A673 (cell line): ENCODE data around the gene CUL2. TPM values are rescaled to one million over a fixed set of nuclear protein-coding genes. Genes with fewer than 3 reads are reported as not detected.

ENCODE experiments used
- BruUV-seq: library from RNA; stranded (reverse); fragments of 400-500 nt; replicated peaks from 2 replicates; lab custom pipeline; 2021; lab: Mats Ljungman, UMichigan
- CTCF ChIA-PET: fragments of 300-600 bp; sonication (Branson Sonifier 250); formaldehyde crosslinking; loops from one replicate; lab custom pipeline; 2022; ENCODE audit warnings: antibody characterized with exemption; lab: Charles Lee
- POLR2A ChIA-PET: fragments of 300-600 bp; sonication (Branson Sonifier 250); formaldehyde crosslinking; loops from one replicate; lab custom pipeline; 2022; ENCODE audit warnings: antibody characterized with exemption; ENCODE audit not compliant: low non-redundant PET; lab: Charles Lee
- DNase-seq: peaks from one replicate; pipeline ENCODE4 v3.0.0-alpha.2; 2015; ENCODE audit warnings: low spot score
- H3K27ac ChIP-seq: fragments of 200-600 bp; sonication (generic); 2 replicates; pipeline ENCODE4 v1.5.1; 2016; ENCODE audit warnings: mixed run types, low read depth, mild to moderate bottlenecking, mixed read lengths, antibody characterized with exemption, low read length; ENCODE audit not compliant: poor library complexity, severe bottlenecking
- H3K27me3 ChIP-seq: fragments of 200-600 bp; sonication (generic); replicated peaks from 2 replicates; pipeline ENCODE4 v1.6.1; 2017; ENCODE audit warnings: mixed run types, low read depth, mild to moderate bottlenecking, mixed read lengths, antibody characterized with exemption, low read length; ENCODE audit not compliant: insufficient read depth, poor library complexity
- H3K36me3 ChIP-seq: fragments of 200-600 bp; sonication (generic); 2 replicates; pipeline ENCODE4 v1.6.1; 2016; ENCODE audit warnings: mixed run types, mild to moderate bottlenecking, mixed read lengths, antibody characterized with exemption, low read length; ENCODE audit not compliant: insufficient read depth, poor library complexity, severe bottlenecking
- H3K4me1 ChIP-seq: fragments of 200-600 bp; sonication (generic); 2 replicates; pipeline ENCODE4 v1.6.1; 2017; ENCODE audit warnings: mixed run types, mild to moderate bottlenecking, mixed read lengths, antibody characterized with exemption, low read length; ENCODE audit not compliant: insufficient read depth, poor library complexity, severe bottlenecking
- H3K4me3 ChIP-seq: fragments of 200-600 bp; sonication (generic); 2 replicates; pipeline ENCODE4 v1.5.1; 2016; ENCODE audit warnings: low read depth, mixed run types, mild to moderate bottlenecking, mixed read lengths, low read length; ENCODE audit not compliant: poor library complexity, severe bottlenecking
- H3K9me3 ChIP-seq: fragments of 200-600 bp; sonication (generic); 2 replicates; pipeline ENCODE4 v1.6.1; 2016; ENCODE audit warnings: mixed run types, low read depth, mild to moderate bottlenecking, mixed read lengths, antibody characterized with exemption, low read length; ENCODE audit not compliant: poor library complexity, severe bottlenecking
- EZH2 ChIP-seq: fragments of 200-600 bp; sonication (generic); IDR thresholded peaks from 2 replicates; pipeline ENCODE4 v1.6.1; 2017; ENCODE audit warnings: borderline replicate concordance, low read depth, mild to moderate bottlenecking, mixed read lengths, antibody characterized with exemption, low read length; ENCODE audit not compliant: poor library complexity, severe bottlenecking
- intact Hi-C: fragments of 100-400 bp; cut with micrococcal nuclease; formaldehyde crosslinking; loops from one replicate; pipeline ENCODE4 v1.10.0; 2022; ENCODE audit not compliant: unreplicated experiment
- total RNA-seq: library from RNA; stranded (reverse); gene quantifications from 2 replicates; pipeline ENCODE4 v1.2.3, GENCODE V29; 2021
- TF ChIP-seq, protein P1 (sequence below): fragments of 300-800, 200-600 bp; sonication (generic); conservative IDR thresholded peaks from 2 replicates; pipeline ENCODE4 v1.5.1; 2017; ENCODE audit warnings: low read depth, mild to moderate bottlenecking, antibody characterized with exemption, low read length, moderate library complexity, mixed read lengths

Gene CUL2
- total RNA-seq, 1 experiment from 2014 or later = 45.2 TPM

DNA sequence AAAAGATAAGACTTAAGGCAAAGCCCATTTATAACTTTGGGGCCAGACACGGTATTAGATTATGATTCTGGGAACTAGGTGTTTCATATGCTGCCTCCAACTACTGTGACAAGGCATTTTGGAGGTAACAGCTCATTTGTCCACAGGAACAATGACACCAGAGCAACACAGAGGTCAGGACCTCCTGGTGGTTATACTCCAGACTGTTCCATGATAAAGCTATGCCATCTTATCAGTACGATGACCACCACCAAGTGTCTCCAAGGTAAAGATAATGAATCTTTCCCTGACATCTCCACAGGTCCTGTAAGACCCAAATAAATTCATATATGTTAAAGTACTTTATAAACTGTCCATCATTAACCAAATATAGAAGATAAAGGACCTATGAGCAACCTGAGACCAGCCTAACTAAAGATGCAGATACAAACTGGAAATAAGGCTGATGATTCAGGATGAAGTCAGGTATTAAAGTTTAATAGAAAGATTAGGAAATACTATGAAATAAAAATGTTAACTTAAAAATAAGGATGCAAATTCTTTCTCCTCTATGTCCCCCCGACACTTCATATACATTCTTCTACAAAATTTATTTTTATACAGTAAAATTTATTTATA is 26.2 kb downstream of the CUL2 start:
- BruUV-seq = no TSS peak

DNA sequence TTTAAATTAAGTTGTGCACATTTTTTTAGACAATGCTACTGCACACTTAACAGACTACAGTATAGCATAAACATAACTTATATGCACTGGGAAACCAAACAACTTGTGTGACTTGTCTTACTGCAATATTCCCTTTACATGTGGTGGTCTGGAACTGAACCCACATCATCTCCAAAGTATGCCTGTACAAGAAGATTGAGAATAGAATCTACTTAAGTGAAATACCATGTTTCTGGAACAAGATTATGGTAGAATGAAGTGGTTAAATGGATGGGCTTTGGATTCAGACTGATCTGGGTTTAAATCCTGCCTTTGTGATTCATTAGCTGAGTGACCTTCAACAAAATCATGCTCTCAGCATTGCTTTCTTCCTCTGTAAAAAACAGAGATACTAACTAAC is 30.7 kb downstream of the CUL2 start:
- POLR2A ChIA-PET = no interaction called here
- no peak for DNase-seq
- BruUV-seq = no TSS peak
- peaks cover 6% of the 10 kb centered on the region for H3K36me3 ChIP-seq
- no peaks in the 10 kb centered on the region for H3K9me3 ChIP-seq
- no peak overlapping the region for H3K4me3 ChIP-seq
- no peak overlapping the region for H3K27ac ChIP-seq
- no peak for TF ChIP-seq EZH2
- TF ChIP-seq, protein P1, sequence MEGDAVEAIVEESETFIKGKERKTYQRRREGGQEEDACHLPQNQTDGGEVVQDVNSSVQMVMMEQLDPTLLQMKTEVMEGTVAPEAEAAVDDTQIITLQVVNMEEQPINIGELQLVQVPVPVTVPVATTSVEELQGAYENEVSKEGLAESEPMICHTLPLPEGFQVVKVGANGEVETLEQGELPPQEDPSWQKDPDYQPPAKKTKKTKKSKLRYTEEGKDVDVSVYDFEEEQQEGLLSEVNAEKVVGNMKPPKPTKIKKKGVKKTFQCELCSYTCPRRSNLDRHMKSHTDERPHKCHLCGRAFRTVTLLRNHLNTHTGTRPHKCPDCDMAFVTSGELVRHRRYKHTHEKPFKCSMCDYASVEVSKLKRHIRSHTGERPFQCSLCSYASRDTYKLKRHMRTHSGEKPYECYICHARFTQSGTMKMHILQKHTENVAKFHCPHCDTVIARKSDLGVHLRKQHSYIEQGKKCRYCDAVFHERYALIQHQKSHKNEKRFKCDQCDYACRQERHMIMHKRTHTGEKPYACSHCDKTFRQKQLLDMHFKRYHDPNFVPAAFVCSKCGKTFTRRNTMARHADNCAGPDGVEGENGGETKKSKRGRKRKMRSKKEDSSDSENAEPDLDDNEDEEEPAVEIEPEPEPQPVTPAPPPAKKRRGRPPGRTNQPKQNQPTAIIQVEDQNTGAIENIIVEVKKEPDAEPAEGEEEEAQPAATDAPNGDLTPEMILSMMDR = no peak
- peaks cover 7% of the 10 kb centered on the region for H3K4me1 ChIP-seq
- CTCF ChIA-PET = no interaction called here
- no peaks in the 10 kb centered on the region for H3K27me3 ChIP-seq
- intact Hi-C loops = no loop called here

More for the DNA sequence above, 26.2 kb downstream of the CUL2 start:
- Histone ChIP-seq H3K9me3 (no peaks in the 10 kb centered on the region), H3K36me3 (peaks cover 6% of the 10 kb centered on the region), H3K27ac (no peak overlapping the region), H3K4me1 (no peaks in the 10 kb centered on the region), H3K27me3 (no peaks in the 10 kb centered on the region), H3K4me3 (no peak overlapping the region)
- no peak for DNase-seq
- ChIA-PET CTCF (no interaction called here), POLR2A (interaction anchor here (0.8 kb wide), 1 partner anchor 328 kb away, joined by 7 read pairs; no protein-coding TSS in a partner anchor)
- TF ChIP-seq, protein P1 = no peak
- TF ChIP-seq EZH2 = no peak
- intact Hi-C loops = no loop called here

DNA sequence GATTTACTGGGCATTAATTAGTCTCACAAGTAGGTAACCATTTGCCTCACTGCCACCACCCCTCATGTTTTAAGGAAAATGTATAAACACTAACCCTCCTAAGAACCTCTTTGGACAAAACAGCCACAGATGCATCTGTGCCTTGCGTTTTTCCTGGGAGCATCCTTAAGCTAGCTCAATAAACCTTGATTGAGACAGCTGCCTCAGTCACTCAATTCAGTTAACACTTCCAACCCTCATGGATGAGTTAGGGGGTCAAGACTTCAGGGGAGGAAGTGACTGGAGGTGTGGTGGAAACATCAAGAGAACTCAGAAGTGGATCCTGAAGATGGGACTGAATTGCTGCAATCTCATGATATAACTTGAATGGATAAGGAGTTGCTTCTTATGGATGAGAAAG is 31.5 kb downstream of the CUL2 start:
- peaks cover 14% of the 10 kb centered on the region for H3K4me1 ChIP-seq
- peak overlapping the region; percentile 11 for H3K27ac ChIP-seq
- POLR2A ChIA-PET = no interaction called here
- intact Hi-C loops = no loop called here
- H3K27me3 ChIP-seq = no peaks in the 10 kb centered on the region
- CTCF ChIA-PET = no interaction called here
- no TSS peak for BruUV-seq
- peaks cover 14% of the 10 kb centered on the region for H3K36me3 ChIP-seq
- no peak for TF ChIP-seq EZH2
- TF ChIP-seq, protein P1 = no peak
- H3K9me3 ChIP-seq = no peaks in the 10 kb centered on the region
- DNase-seq = no peak
- H3K4me3 ChIP-seq = no peak overlapping the region
